Fibroblast of villous mesenchyme (primary cell): ENCODE measurements around the gene SDC4. TPM values are rescaled to one million over a fixed set of nuclear protein-coding genes. Genes with fewer than 3 reads are reported as not detected.

ENCODE experiments used
- DNase-seq: peaks from one replicate; pipeline ENCODE4 v3.0.0-alpha.2; 2010; ENCODE audit warnings: low read depth
- H3K4me3 ChIP-seq: 2 replicates; pipeline ENCODE4 v1.5.1; 2011; ENCODE audit warnings: low read depth, mild to moderate bottlenecking, low read length
- CTCF ChIP-seq: IDR thresholded peaks from 2 replicates; pipeline ENCODE4 v1.5.1; 2012; ENCODE audit warnings: low read depth, mild to moderate bottlenecking, low read length; ENCODE audit not compliant: insufficient read depth
- total RNA-seq: library from RNA; depleted of rRNA; stranded (reverse); fragments of >200 nt; gene quantifications from 2 replicates; pipeline ENCODE4 v1.2.3, GENCODE V29; 2012

SDC4 gene
- total RNA-seq, 1 donor = 178 TPM

DNA sequence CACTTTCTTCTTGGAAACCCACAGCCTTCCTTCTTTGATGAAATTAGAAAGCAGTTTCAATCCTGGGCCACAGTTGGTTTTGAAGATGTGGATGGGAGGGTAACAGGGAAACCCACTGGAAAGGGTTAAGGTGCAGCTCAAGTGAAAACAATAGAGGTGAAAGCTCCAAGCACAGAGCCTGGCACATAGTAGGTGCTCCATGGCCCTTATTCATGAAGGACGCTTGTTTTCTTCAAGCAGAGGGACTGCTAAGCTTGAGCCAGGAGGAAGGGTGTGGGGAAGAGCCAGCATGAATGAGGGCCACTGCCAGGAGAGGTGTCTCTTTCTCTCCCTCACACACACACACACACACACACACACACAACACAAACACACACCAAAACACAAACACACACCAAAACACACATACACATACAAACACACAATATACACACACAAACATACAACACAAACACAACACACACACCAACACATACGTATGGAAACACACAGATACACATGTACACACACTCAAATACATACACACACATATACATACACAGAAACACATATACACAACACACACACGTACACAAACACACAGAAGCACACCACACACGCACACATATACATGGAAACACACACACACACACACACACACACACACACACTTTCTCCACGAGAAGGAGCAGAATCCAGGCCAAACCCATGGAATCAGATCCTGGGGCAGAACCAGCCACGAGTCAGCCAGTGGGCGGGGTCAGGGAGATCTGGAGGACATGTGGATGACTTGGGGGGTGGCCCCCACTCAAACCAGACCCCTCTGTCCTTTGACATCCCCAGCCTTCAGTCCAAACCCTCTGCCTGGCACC is 65.3 kb downstream of the SDC4 start:
- no peak for DNase-seq
- TF ChIP-seq CTCF = no peak
- no peak overlapping the region for H3K4me3 ChIP-seq

DNA sequence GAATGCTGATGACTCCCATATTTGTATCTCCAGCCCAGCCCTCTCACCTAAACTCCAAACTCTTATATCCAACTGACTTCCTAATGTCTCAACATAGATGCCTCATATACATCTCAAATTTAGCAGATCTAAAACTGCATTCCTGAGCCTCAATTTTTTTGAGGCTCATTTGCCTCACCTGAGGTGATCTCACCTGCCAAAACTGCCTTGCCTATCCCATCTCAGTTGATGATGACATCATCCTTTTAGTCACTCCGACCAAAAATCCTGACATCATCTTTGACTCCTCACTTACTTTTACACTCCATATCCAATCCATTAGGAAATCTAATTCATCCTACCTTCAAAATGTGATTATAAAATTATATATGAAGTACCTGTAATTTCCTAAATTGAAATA is 68.2 kb downstream of the SDC4 start:
- DNase-seq = no peak
- no peak overlapping the region for H3K4me3 ChIP-seq
- TF ChIP-seq CTCF = no peak

DNA sequence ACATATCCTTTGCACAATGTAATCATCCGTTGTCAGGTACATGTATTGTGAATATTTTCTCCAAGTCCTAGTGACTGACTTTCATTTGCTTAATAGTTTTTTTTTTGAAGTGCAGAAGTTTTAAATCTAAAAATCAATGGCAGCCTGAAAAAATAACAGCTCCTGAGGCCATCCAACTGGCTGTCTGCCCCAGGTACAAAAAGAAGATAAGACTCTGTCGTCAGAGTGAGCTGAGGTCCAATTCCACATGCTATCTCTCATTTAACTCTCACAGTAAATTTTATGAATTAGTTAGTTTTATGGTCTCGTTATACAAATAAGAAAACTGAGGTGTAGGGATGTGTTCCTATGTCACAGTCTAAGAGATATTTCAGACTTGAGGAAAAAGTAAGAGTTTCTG is 72.9 kb downstream of the SDC4 start:
- H3K4me3 ChIP-seq = no peak overlapping the region
- DNase-seq = no peak
- no peak for TF ChIP-seq CTCF

Other genes with a start within 250 kb of the SDC4 start
- gene KCNS1, start 247.3 kb downstream of the SDC4 start, total RNA-seq = 0.86 and 1.3 TPM in 2 replicates
- gene WFDC5, start 233.2 kb downstream of the SDC4 start, total RNA-seq = not detected in 2 replicates
- gene WFDC12, start 224.0 kb downstream of the SDC4 start, total RNA-seq = not detected in 2 replicates
- gene PI3, start 173.5 kb downstream of the SDC4 start, total RNA-seq = not detected in 2 replicates
- not detected in 2 replicates for gene SEMG1, start 141.4 kb downstream of the SDC4 start, total RNA-seq
- not detected in 2 replicates for gene SEMG2, start 127.1 kb downstream of the SDC4 start, total RNA-seq
- not detected in 2 replicates for gene SLPI, start 93.9 kb downstream of the SDC4 start, total RNA-seq
- not detected in 2 replicates for gene RBPJL, start 41.6 kb downstream of the SDC4 start, total RNA-seq
- gene MATN4, start 40.1 kb downstream of the SDC4 start, total RNA-seq = not detected in 2 replicates
- 19.0 and 25.9 TPM in 2 replicates for gene SYS1, start 14.7 kb upstream of the SDC4 start, total RNA-seq
- gene TP53TG5, start 29.9 kb upstream of the SDC4 start, total RNA-seq = not detected in 2 replicates
- 9.9 and 11.3 TPM in 2 replicates for gene DBNDD2, start 59.9 kb upstream of the SDC4 start, total RNA-seq
- 27.7 and 28.1 TPM in 2 replicates for gene PIGT, start 67.7 kb upstream of the SDC4 start, total RNA-seq
- not detected in 2 replicates for gene WFDC2, start 121.3 kb upstream of the SDC4 start, total RNA-seq
- gene SPINT3, start 167.2 kb upstream of the SDC4 start, total RNA-seq = not detected in 2 replicates
- not detected in 2 replicates for gene WFDC6, start 191.1 kb upstream of the SDC4 start, total RNA-seq
- gene EPPIN, start 199.0 kb upstream of the SDC4 start, total RNA-seq = not detected in 2 replicates
- gene WFDC8, start 230.9 kb upstream of the SDC4 start, total RNA-seq = not detected in 2 replicates